Breast epithelium (tissue), 4 donors: Measurements from ENCODE around the gene WNT3. TPM values are rescaled to one million over a fixed set of nuclear protein-coding genes. Genes with fewer than 3 reads are reported as not detected.

Experiments used
- DNase-seq, 2 donors: peaks; one replicate each; pipeline ENCODE4 v3.0.0-alpha.2; 2019; ENCODE audit warnings: low spot score in 2 of 2
- H3K27ac ChIP-seq, 2 donors: fragments of 200-600 bp; sonication (generic) in 1 of 2; one replicate each; pipeline ENCODE4 v1.5.1; 2016 to 2019; ENCODE audit warnings: mild to moderate bottlenecking in 1 of 2
- H3K27me3 ChIP-seq, 2 donors: fragments of 200-600 bp; sonication (generic) in 1 of 2; one replicate each; pipeline versions ENCODE4 v1.5.1 to v1.6.0; 2017 to 2019; ENCODE audit warnings: control low read depth in 1 of 2, mild to moderate bottlenecking in 1 of 2
- H3K36me3 ChIP-seq: fragments of 200-600 bp; one replicate; pipeline ENCODE4 v1.5.1; 2019
- H3K4me1 ChIP-seq, 2 donors: fragments of 200-600 bp; sonication (generic); one replicate each; pipeline ENCODE4 v1.5.1; 2016 to 2019; ENCODE audit warnings: control low read depth in 1 of 2
- H3K4me3 ChIP-seq, 3 donors: fragments of 200-600 bp; sonication (generic); 1 replicate in 2 of 3; 2 replicates in 1 of 3; pipeline ENCODE4 v1.5.1; 2016 to 2019; ENCODE audit warnings: mild to moderate bottlenecking in 3 of 3, moderate library complexity in 2 of 3
- H3K9me3 ChIP-seq, 2 donors: fragments of 200-600 bp; sonication (generic) in 1 of 2; one replicate each; pipeline ENCODE4 v1.5.1; 2016 to 2019; ENCODE audit warnings: control low read depth in 1 of 2
- CTCF ChIP-seq, 3 donors: fragments of 450-650 bp; IDR thresholded peaks; one replicate each; pipeline ENCODE4 v1.5.1; 2016 to 2017; ENCODE audit warnings: antibody characterized with exemption in 3 of 3, mild to moderate bottlenecking in 3 of 3, moderate library complexity in 3 of 3
- POLR2A ChIP-seq: fragments of 450-650 bp; IDR thresholded peaks from one replicate; pipeline ENCODE4 v1.6.1; 2016; ENCODE audit warnings: antibody characterized with exemption, mild to moderate bottlenecking, moderate library complexity
- POLR2AphosphoS5 ChIP-seq, 3 donors: sonication (generic); formaldehyde crosslinking; IDR thresholded peaks; one replicate each; pipeline ENCODE4 v1.6.1; 2017; ENCODE audit warnings: antibody characterized with exemption in 3 of 3
- intact Hi-C: fragments of 100-400 bp; cut with DNase I; formaldehyde crosslinking; loops from one replicate; pipeline ENCODE4 v1.15.1; 2023; ENCODE audit warnings: low total_unique reads
- total RNA-seq, 3 donors: library from RNA; depleted of rRNA; stranded (reverse); fragments of >200 nt; gene quantifications; one replicate each; pipeline ENCODE4 v1.1.0, GENCODE V29; 2016

WNT3 gene
- total RNA-seq, 3 donors from 2014 or later = 0.48 to 2.9 (median 1.6) TPM

GRCh38 chr17:46814446-46814845 lies 4.0 kb downstream of the WNT3 start:
- H3K9me3 ChIP-seq = no peaks in the 10 kb centered on the region
- H3K4me1 ChIP-seq = peaks cover 0 to 5% of the 10 kb centered on the region in 2 donors
- H3K27me3 ChIP-seq = peaks cover 0 to 38% of the 10 kb centered on the region in 2 donors
- H3K4me3 ChIP-seq = no peak overlapping the region
- no peaks in the 10 kb centered on the region for H3K36me3 ChIP-seq
- no peak for DNase-seq
- intact Hi-C loops = no loop called here
- H3K27ac ChIP-seq = no peak overlapping the region
- TF ChIP-seq POLR2AphosphoS5 (IDR thresholded peaks at IDR 0.05) (no peak), CTCF (IDR thresholded peaks at IDR 0.05) (no peak), POLR2A (no peak)

GRCh38 chr17:46813920-46814319 lies 4.6 kb downstream of the WNT3 start:
- peaks cover 0 to 4% of the 10 kb centered on the region in 2 donors for H3K4me1 ChIP-seq
- no peaks in the 10 kb centered on the region for H3K9me3 ChIP-seq
- no peaks in the 10 kb centered on the region for H3K36me3 ChIP-seq
- no peak overlapping the region for H3K4me3 ChIP-seq
- intact Hi-C loops = no loop called here
- H3K27ac ChIP-seq = no peak overlapping the region
- no peak for TF ChIP-seq CTCF (IDR thresholded peaks at IDR 0.05)
- TF ChIP-seq POLR2A = no peak
- TF ChIP-seq POLR2AphosphoS5 (IDR thresholded peaks at IDR 0.05) = no peak
- peaks cover 0 to 33% of the 10 kb centered on the region in 2 donors for H3K27me3 ChIP-seq
- no peak for DNase-seq

- TF ChIP-seq POLR2A = no peak
- H3K9me3 ChIP-seq = no peaks in the 10 kb centered on the region
- H3K4me1 ChIP-seq = no peaks in the 10 kb centered on the region
- H3K27ac ChIP-seq = no peak overlapping the region
- H3K4me3 ChIP-seq = no peak overlapping the region
- intact Hi-C loops = no loop called here
- H3K27me3 ChIP-seq = peaks cover 0 to 21% of the 10 kb centered on the region in 2 donors
- no peaks in the 10 kb centered on the region for H3K36me3 ChIP-seq
- DNase-seq = no peak
Observed at GRCh38 chr17:46812624-46813318, 5.7 kb downstream of the WNT3 start.

- Histone ChIP-seq H3K27ac (no peak overlapping the region), H3K9me3 (no peaks in the 10 kb centered on the region), H3K4me1 (no peaks in the 10 kb centered on the region), H3K27me3 (peaks cover 0 to 14% of the 10 kb centered on the region in 2 donors), H3K36me3 (no peaks in the 10 kb centered on the region), H3K4me3 (no peak overlapping the region)
- TF ChIP-seq CTCF (IDR thresholded peaks at IDR 0.05) = no peak
- no peak for TF ChIP-seq POLR2A
- TF ChIP-seq POLR2AphosphoS5 (IDR thresholded peaks at IDR 0.05) = no peak
- intact Hi-C loops = no loop called here
- no peak for DNase-seq
Observed at GRCh38 chr17:46811978-46812583, 6.4 kb downstream of the WNT3 start.

- H3K4me3 ChIP-seq = no peak overlapping the region
- H3K27me3 ChIP-seq = peaks cover 0 to 5% of the 10 kb centered on the region in 2 donors
- intact Hi-C loops = no loop called here
- no peaks in the 10 kb centered on the region for H3K36me3 ChIP-seq
- DNase-seq = no peak
- no peaks in the 10 kb centered on the region for H3K9me3 ChIP-seq
- no peak overlapping the region for H3K27ac ChIP-seq
- H3K4me1 ChIP-seq = no peaks in the 10 kb centered on the region
- no peak for TF ChIP-seq POLR2A
- no peak for TF ChIP-seq POLR2AphosphoS5 (IDR thresholded peaks at IDR 0.05)
- TF ChIP-seq CTCF (IDR thresholded peaks at IDR 0.05) = no peak
Observed at GRCh38 chr17:46810837-46811236, 7.7 kb downstream of the WNT3 start.
